T1000 (cell line): ENCODE measurements around the gene OR2T6.
"Not testable (repeated sequence)": the region's sequence is repeated elsewhere in the genome, so short reads cannot be mapped to it uniquely, and the experiment has no call there.

Experiments
- DNase-seq: peaks from one replicate; lab custom pipeline; 2025; ENCODE audit warnings: mixed read lengths; lab: John Stamatoyannopoulos, UW

OR2T6 gene

DNA sequence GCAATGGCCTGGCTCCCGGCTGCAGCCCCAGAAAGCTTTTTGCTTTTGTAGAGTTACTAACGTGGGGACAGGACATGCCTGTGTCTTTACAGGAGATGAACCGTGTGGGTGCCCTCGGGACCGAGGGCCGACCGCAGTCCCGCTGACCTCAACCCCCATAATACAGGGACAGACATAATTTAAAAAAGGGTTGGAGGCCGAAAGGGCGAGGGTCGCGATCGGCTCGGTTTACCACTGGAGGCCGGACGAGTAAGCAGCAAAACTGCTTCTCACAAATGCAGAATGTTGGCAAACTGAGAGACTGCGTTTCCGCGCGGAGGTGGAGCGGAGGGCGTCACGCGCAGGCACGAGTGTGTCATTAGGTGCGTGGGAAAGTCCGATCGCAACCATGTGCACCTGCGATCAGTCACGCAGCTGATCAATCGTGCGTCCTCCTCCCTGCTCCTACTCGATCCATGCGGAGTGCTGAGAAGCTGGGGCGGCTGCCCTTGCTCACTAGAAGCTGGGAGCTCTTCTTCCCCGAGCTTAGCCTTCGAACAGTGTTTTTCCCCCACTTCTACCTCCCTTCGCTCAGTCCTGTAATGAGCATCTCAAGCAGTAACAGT, 58.4 kb downstream of the OR2T6 start:
- not testable (repeated sequence) for DNase-seq

GRCh38 chr1:248434913-248435312, 59.4 kb downstream of the OR2T6 start:
- not testable (repeated sequence) for DNase-seq

DNA sequence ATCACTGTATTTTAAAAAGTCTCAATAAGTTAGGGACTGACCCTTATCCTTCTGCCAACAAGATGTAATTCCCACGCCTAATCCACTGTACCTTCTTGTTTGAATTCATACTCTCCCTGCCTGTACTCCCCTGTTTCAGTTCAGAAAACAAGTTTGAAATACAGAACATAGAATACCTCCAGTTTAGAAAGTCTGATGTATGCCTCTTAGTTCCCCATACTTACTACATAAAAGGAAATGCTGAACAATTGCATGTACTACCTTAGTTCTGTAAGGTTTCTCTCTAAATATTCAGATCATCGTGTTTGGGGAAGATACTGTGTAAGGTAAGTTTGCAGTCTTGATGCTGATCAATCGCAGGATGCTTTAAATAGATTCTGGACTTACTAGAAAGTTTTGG, 60.8 kb downstream of the OR2T6 start:
- DNase-seq = not testable (repeated sequence)

GRCh38 chr1:248438668-248439067, 63.1 kb downstream of the OR2T6 start:
- not testable (repeated sequence) for DNase-seq

DNA sequence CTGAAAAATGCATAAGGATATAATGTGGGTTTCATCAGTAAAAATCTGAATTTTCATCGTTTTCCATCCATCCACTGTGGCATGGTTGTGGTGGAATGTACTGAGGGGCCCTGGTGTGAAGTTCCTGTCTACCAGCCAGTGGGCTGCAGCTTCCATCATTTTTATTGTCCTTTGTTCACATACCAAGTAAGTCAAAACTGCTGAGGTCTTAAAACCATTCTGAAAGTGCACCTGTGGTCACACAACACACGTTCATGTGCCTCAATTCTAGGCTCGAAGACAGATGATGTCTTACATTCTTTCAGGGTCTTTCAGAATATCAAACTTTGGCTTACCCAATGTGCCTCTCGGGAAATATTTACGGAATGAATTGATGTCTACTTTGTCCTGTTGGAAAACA, 63.7 kb downstream of the OR2T6 start:
- not testable (repeated sequence) for DNase-seq
